Measurements from ENCODE around the gene ACMSD. TPM values are rescaled to one million over a fixed set of nuclear protein-coding genes. Genes with fewer than 3 reads are reported as not detected.
"Not testable (repeated sequence)": the region's sequence is repeated elsewhere in the genome, so short reads cannot be mapped to it uniquely, and the experiment has no call there.

Gene ACMSD
- polyA plus RNA-seq, 1 experiment = not detected

- TF ChIP-seq CTCF (IDR thresholded peaks at IDR 0.05; ENCODE audit: insufficient read depth, low read depth, low read length) = no peak
- Histone ChIP-seq H3K4me3 (ENCODE audit: low read depth, low read length) (no peak overlapping the region), H3K27me3 (ENCODE audit: control insufficient read depth, insufficient read depth, low read length) (0 out of 2 replicates have a peak, but pooled peaks cover 2% of the 10 kb centered on the region), H3K36me3 (ENCODE audit: control insufficient read depth, insufficient read depth, low read length) (no peaks in the 10 kb centered on the region)
- POLR2A ChIA-PET = interaction anchor here (0.8 kb wide), 1 partner anchor 56 kb away, joined by 30 read pairs; no protein-coding TSS in a partner anchor
- DNase-seq (ENCODE audit: low read depth) = no peak
- CTCF ChIA-PET = interaction anchor here (0.7 kb wide), 1 partner anchor 660 kb away, joined by 3 read pairs; no protein-coding TSS in a partner anchor
Measured at GRCh38 chr2:134846213-134846612, 7.8 kb downstream of the ACMSD start.

- POLR2A ChIA-PET; CTCF ChIA-PET; DNase-seq (ENCODE audit: low read depth); H3K36me3 ChIP-seq (ENCODE audit: control insufficient read depth, insufficient read depth, low read length); H3K27me3 ChIP-seq (ENCODE audit: control insufficient read depth, insufficient read depth, low read length); H3K4me3 ChIP-seq (ENCODE audit: low read depth, low read length): not testable (repeated sequence)
Measured at GRCh38 chr2:134847582-134847981, 9.2 kb downstream of the ACMSD start.

- ChIA-PET CTCF (no interaction called here), POLR2A (no interaction called here)
- no peaks in the 10 kb centered on the region for H3K36me3 ChIP-seq (ENCODE audit: control insufficient read depth, insufficient read depth, low read length)
- TF ChIP-seq CTCF (IDR thresholded peaks at IDR 0.05; ENCODE audit: insufficient read depth, low read depth, low read length) = no peak
- H3K27me3 ChIP-seq (ENCODE audit: control insufficient read depth, insufficient read depth, low read length) = no peaks in the 10 kb centered on the region
- no peak for DNase-seq (ENCODE audit: low read depth)
- no peak overlapping the region for H3K4me3 ChIP-seq (ENCODE audit: low read depth, low read length)
Measured at GRCh38 chr2:134852518-134852917, 14.1 kb downstream of the ACMSD start.

GRCh38 chr2:134855709-134856108 lies 17.3 kb downstream of the ACMSD start:
- TF ChIP-seq CTCF (IDR thresholded peaks at IDR 0.05; ENCODE audit: insufficient read depth, low read depth, low read length) = no peak
- Histone ChIP-seq H3K27me3 (ENCODE audit: control insufficient read depth, insufficient read depth, low read length) (no peaks in the 10 kb centered on the region), H3K4me3 (ENCODE audit: low read depth, low read length) (no peak overlapping the region), H3K36me3 (ENCODE audit: control insufficient read depth, insufficient read depth, low read length) (no peaks in the 10 kb centered on the region)
- no peak for DNase-seq (ENCODE audit: low read depth)
- CTCF ChIA-PET = no interaction called here
- POLR2A ChIA-PET = no interaction called here

GRCh38 chr2:134858245-134858644 lies 19.8 kb downstream of the ACMSD start:
- DNase-seq (ENCODE audit: low read depth) = no peak
- Histone ChIP-seq H3K36me3 (ENCODE audit: control insufficient read depth, insufficient read depth, low read length) (no peaks in the 10 kb centered on the region), H3K27me3 (ENCODE audit: control insufficient read depth, insufficient read depth, low read length) (no peaks in the 10 kb centered on the region), H3K4me3 (ENCODE audit: low read depth, low read length) (no peak overlapping the region)
- ChIA-PET CTCF (interaction anchor here (0.6 to 1.3 kb wide), 2 partner anchors 19 to 26 kb away, joined by 3 to 4 read pairs; no protein-coding TSS in a partner anchor), POLR2A (no interaction called here)
- no peak for TF ChIP-seq CTCF (IDR thresholded peaks at IDR 0.05; ENCODE audit: insufficient read depth, low read depth, low read length)

GRCh38 chr2:134861173-134861572 lies 22.8 kb downstream of the ACMSD start:
- CTCF ChIA-PET = no interaction called here
- DNase-seq (ENCODE audit: low read depth) = no peak
- Histone ChIP-seq H3K4me3 (ENCODE audit: low read depth, low read length) (no peak overlapping the region), H3K27me3 (ENCODE audit: control insufficient read depth, insufficient read depth, low read length) (no peaks in the 10 kb centered on the region), H3K36me3 (ENCODE audit: control insufficient read depth, insufficient read depth, low read length) (no peaks in the 10 kb centered on the region)
- POLR2A ChIA-PET = no interaction called here
- TF ChIP-seq CTCF (IDR thresholded peaks at IDR 0.05; ENCODE audit: insufficient read depth, low read depth, low read length) = no peak
